ENCODE measurements around the gene TMEM178B.

TMEM178B gene

DNA sequence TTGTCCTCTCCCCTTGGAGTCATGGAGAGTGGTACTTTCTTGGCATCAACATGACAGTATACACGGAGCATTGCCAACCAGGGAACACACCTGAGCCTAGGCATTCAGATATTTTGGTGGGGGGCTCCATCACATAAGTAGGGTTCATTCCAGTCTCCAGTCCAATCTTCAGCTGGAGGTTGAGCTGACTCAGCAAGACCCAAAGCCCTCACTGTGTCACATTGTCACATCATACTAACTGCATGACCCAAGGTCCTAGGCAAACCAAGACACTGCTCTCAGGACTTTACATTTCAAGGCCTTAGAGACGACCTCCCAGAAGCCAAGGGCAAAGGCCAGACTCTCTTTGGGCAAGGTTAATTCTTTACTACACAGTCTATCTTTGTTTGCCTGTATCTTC lies 190.1 kb downstream of the TMEM178B start:
- DNase-seq (ENCODE audit: low spot score) = no peak

- no peak for DNase-seq (ENCODE audit: low spot score)
Measured at GRCh38 chr7:141264511-141264910, 190.6 kb downstream of the TMEM178B start.

- DNase-seq (ENCODE audit: low spot score) = no peak
Measured at GRCh38 chr7:141265668-141266067, 191.8 kb downstream of the TMEM178B start.

DNA sequence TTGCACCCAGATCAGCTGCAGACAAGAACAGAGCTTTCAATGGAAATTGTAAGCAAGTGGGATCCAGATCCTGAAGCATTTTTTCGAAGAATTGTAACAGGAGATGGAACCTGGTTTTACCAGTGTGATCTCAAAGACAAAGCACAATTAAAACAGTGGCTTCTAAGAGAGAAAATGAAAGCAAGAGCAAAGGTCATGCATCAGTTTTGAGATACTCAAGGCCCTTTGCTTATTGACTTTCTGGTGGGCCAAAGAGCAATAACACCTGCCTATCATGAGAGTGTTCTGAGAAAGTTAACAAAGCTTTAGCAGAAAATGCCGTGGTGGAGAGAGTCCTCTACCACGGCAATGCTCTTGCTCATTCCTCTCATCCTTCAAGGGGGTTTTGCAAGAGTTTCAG lies 194.8 kb downstream of the TMEM178B start:
- DNase-seq (ENCODE audit: low spot score) = no peak

DNA sequence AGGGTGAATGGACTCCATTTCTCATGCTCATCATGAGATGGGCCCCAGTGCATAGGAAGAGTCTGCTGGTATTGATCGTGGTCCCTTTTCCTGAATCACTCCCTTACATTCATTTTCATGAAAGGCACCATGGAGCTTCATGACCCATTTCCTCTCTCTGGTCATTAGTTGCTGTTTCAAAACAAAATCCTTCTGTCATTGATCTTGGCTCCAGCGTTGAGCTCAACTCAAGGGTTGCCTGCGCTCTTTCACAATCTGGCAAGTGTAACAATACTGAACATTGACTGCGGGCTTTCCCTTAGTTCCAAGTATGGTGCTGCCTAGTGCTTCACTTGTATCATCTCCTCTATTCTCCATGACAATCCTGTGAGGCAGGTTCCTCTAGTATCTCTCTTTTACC lies 197.6 kb downstream of the TMEM178B start:
- DNase-seq (ENCODE audit: low spot score) = no peak

DNA sequence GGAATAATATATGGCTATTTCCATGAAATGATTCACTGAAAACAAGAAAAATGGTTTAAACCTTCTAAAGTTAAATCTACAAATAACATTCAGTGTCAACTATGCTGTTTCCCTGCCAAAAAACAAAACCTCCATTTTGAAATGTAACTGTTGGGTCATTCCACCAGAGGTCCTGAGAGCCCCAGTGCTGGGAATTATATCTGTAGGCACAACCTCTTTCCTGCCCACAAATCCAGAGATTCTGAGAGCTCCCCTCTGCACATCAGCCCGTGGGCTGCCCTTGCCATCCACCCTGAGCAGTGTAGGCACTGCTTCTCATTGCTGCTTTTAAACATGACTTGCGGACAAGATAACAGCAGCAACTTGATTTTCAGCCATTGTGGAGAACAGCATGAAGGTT lies 198.6 kb downstream of the TMEM178B start:
- DNase-seq (ENCODE audit: low spot score) = no peak

GRCh38 chr7:141275350-141275749 lies 201.5 kb downstream of the TMEM178B start:
- DNase-seq (ENCODE audit: low spot score) = no peak

DNA sequence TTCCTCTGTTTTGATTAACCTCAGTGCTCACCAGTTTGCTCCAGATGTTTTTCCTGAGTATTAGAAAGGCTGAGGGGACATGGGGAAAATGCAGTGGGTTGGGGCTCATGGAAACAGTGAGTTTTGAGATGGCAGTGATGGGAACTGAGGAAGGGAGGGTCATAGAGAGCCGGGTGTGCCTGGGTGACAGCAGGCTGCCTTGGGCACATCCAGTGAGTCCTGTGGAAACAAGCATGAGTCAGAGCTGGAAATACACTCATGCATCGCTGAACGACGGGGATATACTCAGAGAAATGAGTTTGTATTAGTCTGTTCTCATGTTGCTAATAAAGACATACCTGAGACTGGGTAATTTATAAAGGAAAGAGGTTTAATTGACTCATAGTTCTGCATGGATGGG lies 202.2 kb downstream of the TMEM178B start:
- DNase-seq (ENCODE audit: low spot score) = no peak

- DNase-seq (ENCODE audit: low spot score) = no peak
Measured at GRCh38 chr7:141280100-141280499, 206.2 kb downstream of the TMEM178B start.

DNA sequence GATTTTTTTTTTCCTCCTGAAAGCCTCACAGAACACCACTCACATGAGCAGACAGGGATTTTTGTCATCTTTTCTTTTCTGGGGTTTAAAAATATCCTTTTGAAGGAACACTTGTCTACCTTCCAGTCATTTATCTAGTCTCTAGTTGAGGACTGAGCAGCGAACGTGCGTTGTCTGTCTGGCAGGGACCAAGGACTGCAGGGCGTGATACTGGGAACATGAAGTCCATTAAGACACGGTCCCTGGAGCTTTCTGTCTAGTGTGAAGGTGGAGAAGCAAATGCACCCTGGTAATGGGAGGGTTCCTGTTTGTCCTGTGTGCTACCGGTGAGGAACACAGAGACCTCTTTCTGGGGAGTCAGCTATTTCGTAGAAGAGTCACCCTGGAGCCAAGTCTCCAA lies 207.4 kb downstream of the TMEM178B start:
- DNase-seq (ENCODE audit: low spot score) = no peak

DNA sequence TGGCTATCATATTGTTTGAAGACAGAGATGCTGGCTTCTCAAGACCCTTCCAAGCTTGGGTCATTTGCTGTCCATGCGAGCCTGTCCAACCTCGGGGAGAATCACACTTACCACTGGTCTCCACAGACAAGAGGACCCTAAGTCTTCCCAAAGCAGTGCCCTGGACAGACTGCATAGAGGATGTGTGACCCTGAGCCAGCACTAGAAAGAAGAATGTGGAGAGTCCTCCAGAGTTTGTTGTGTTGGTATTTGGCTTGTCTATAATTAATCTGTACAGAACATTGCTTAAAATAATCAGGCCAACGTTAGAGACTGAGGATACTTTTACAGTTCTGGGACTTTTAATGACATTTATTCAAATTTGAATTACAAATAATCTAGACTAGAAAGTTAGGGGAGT lies 212.7 kb downstream of the TMEM178B start:
- DNase-seq (ENCODE audit: low spot score) = no peak

- DNase-seq (ENCODE audit: low spot score) = no peak
Measured at GRCh38 chr7:141287936-141288335, 214.1 kb downstream of the TMEM178B start.

DNA sequence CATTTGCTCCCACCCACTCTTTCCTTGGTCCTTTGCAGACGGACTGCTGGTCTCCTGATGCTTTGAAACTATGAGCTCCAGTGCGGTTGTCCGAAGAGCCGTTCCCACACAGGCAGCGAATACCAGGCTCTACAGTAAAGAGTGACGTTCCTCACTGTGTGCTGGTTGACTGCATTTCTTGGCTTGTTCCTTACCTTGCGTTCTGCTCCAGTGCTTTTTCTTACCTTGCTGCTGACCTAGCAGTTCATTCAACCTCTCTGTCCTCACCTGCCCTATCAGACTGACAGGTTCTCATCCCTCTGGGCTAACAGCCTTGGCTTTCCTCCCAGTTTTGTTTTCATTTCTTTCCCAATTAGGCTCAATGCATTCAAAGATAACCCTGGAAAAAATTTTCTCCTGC lies 214.8 kb downstream of the TMEM178B start:
- DNase-seq (ENCODE audit: low spot score) = no peak

DNA sequence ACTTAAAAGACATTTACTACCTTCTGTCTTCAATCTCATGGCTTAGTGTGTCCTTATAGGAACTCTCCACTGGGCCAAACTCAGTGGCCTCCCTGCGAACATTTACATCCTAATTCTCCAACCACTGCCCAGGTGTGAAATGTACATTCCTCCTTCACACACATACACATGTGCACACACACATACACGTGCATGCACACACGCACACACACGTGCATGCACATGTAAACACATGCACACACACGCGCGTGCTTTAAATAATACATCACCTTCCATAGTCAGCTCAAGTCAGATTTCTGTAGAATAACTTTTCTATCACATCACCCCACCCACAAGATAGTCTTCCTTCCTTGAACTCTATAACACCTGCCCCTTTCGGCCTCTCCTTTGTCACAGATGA lies 216.5 kb downstream of the TMEM178B start:
- DNase-seq (ENCODE audit: low spot score) = no peak

GRCh38 chr7:141290973-141291372 lies 217.1 kb downstream of the TMEM178B start:
- no peak for DNase-seq (ENCODE audit: low spot score)

- no peak for DNase-seq (ENCODE audit: low spot score)
Measured at GRCh38 chr7:141291541-141291940, 217.7 kb downstream of the TMEM178B start.

DNA sequence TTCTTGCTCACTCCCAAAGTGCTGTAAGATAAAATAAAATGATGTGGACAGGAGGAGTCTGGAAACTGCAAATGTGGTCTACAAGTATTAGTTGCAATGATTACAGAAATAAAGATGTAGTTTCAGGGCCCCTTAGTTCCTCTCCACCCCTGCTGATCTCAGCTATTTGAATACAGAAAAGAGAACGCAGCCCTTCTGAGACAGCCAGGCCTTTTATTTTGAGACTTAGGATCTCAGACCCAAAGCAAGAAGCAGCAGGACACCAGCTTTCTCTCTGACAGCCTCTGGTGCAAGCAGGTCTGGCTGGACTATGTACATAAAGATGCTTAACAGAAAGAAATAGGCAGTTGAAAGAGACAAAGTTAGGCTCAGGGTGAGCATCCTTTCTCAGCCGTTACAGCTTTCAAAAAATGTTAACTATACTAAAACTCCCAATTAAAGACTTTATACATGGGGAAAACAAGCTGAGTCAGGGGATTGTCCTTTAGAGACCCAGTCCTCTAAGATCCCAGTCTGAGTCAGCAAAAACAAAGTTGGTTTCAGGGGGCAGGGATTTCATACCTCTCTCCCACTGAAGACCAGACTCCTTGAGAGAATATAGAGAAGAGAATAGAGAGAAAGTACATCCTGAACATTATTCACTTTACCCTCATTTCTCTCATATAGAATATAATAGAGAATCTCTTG lies 220.4 kb downstream of the TMEM178B start:
- DNase-seq (ENCODE audit: low spot score) = no peak

GRCh38 chr7:141295367-141295895 lies 221.6 kb downstream of the TMEM178B start:
- DNase-seq (ENCODE audit: low spot score) = no peak

- no peak for DNase-seq (ENCODE audit: low spot score)
Measured at GRCh38 chr7:141300816-141301215, 227.0 kb downstream of the TMEM178B start.

- no peak for DNase-seq (ENCODE audit: low spot score)
Measured at GRCh38 chr7:141301544-141301943, 227.7 kb downstream of the TMEM178B start.

- no peak for DNase-seq (ENCODE audit: low spot score)
Measured at GRCh38 chr7:141302617-141303016, 228.8 kb downstream of the TMEM178B start.

GRCh38 chr7:141304291-141304690 lies 230.4 kb downstream of the TMEM178B start:
- no peak for DNase-seq (ENCODE audit: low spot score)

DNA sequence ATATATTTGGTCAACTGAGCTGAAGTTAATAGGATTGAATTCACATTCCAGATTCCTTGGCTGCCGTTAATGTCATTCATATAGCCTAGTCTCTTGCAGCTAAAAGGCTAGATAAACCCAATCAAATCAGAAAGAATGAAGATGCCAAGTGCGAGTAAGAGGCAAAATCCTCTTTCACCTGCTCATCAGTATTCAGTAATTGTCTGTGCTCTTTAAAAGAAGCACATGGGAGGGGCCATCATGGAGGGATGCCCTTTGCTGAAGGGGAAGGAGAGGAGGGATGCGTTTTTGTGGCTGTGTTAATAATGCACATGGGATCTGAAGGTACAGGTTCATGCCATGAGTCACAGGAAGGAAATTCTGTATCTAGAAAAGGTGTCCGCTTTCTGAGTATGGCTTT lies 232.2 kb downstream of the TMEM178B start:
- DNase-seq (ENCODE audit: low spot score) = no peak

DNA sequence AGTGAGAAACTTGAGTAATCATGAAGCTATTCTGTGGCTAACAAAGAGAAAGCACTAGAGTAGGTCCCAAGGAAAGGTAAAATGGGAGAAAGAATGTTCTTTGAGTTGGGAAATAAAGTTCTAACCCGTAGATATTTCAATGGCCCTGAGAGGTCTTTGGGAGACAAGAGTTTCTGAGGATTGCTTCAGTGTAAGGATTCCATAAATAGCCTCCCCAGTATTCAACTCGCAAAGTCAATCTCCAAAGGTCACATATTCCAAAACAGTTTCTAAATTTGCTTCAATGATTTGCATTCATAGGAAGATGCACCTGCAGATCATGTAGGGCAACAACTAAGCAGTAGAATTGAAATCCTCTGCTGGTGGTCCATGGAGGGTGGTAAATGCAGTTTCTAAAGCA lies 238.5 kb downstream of the TMEM178B start:
- DNase-seq (ENCODE audit: low spot score) = no peak

Measured in activated CD4-positive, alpha-beta T cell treated with anti-CD3 and anti-CD28 coated beads, Interleukin-2, Interleukin-4, amounts not matched to agents 100 ng/mL and 50 ng/mL, durations not matched to agents 16 hours and 8 hours (primary cell).